Activated T-cell treated with anti-CD3 and anti-CD28 coated beads, Interleukin-2, amount 50 U/mL, for 4 hours (primary cell): ENCODE measurements around the gene MME. TPM values are rescaled to one million over a fixed set of nuclear protein-coding genes. Genes with fewer than 3 reads are reported as not detected.

Source experiments
- ATAC-seq, 2 donors: fragments of 200-7000 bp; cut with Tn5 transposase; one replicate each; pipeline ENCODE4 v1.10.0; 2021
- DNase-seq: peaks from one replicate; pipeline ENCODE4 v3.0.0-alpha.2; 2020
- H3K27me3 Mint-ChIP-seq: one replicate; pipeline ENCODE4 v1.8.0; 2021; ENCODE audit warnings: low read depth, mixed read lengths
- H3K36me3 Mint-ChIP-seq: one replicate; pipeline ENCODE4 v1.8.0; 2022; ENCODE audit warnings: mixed read lengths; ENCODE audit not compliant: insufficient read depth
- H3K4me1 Mint-ChIP-seq: one replicate; pipeline ENCODE4 v1.8.0; 2021; ENCODE audit warnings: low read depth, mixed read lengths
- H3K4me3 Mint-ChIP-seq: one replicate; pipeline ENCODE4 v1.8.0; 2021; ENCODE audit warnings: mild to moderate bottlenecking, moderate library complexity, mixed read lengths
- H3K9me3 Mint-ChIP-seq: one replicate; pipeline ENCODE4 v1.8.0; 2021; ENCODE audit warnings: mixed read lengths
- total RNA-seq, 3 donors: library from RNA; stranded (reverse); gene quantifications; one replicate each; pipeline ENCODE4 v1.2.1, GENCODE V29; 2021

MME gene
- total RNA-seq, 3 donors from 2014 or later = 0.11 TPM; not detected in 2

GRCh38 chr3:155147588-155147987 is 67.5 kb downstream of the MME start:
- H3K4me1 Mint-ChIP-seq = no peaks in the 10 kb centered on the region
- H3K36me3 Mint-ChIP-seq = no peaks in the 10 kb centered on the region
- ATAC-seq (no peak), DNase-seq (no peak)
- no peaks in the 10 kb centered on the region for H3K27me3 Mint-ChIP-seq
- no peaks in the 10 kb centered on the region for H3K9me3 Mint-ChIP-seq
- no peak overlapping the region for H3K4me3 Mint-ChIP-seq

- Mint-ChIP-seq H3K27me3 (no peaks in the 10 kb centered on the region), H3K4me3 (no peak overlapping the region)
Observed at GRCh38 chr3:155149494-155149893, 69.4 kb downstream of the MME start.

GRCh38 chr3:155153242-155154186 is 73.4 kb downstream of the MME start:
- no peak overlapping the region for H3K4me3 Mint-ChIP-seq
- no peak for DNase-seq
- no peaks in the 10 kb centered on the region for H3K9me3 Mint-ChIP-seq
- ATAC-seq = no peak
- no peaks in the 10 kb centered on the region for H3K4me1 Mint-ChIP-seq
- H3K27me3 Mint-ChIP-seq = no peaks in the 10 kb centered on the region
- no peaks in the 10 kb centered on the region for H3K36me3 Mint-ChIP-seq

More at GRCh38 chr3:155149494-155149893, 69.4 kb downstream of the MME start:
- no peaks in the 10 kb centered on the region for H3K36me3 Mint-ChIP-seq
- no peaks in the 10 kb centered on the region for H3K9me3 Mint-ChIP-seq
- H3K4me1 Mint-ChIP-seq = no peaks in the 10 kb centered on the region
- ATAC-seq (no peak), DNase-seq (no peak)

GRCh38 chr3:155154255-155154654 is 74.1 kb downstream of the MME start:
- H3K4me3 Mint-ChIP-seq = no peak overlapping the region
- H3K36me3 Mint-ChIP-seq = no peaks in the 10 kb centered on the region
- no peaks in the 10 kb centered on the region for H3K9me3 Mint-ChIP-seq
- H3K4me1 Mint-ChIP-seq = no peaks in the 10 kb centered on the region
- H3K27me3 Mint-ChIP-seq = no peaks in the 10 kb centered on the region
- DNase-seq = no peak
- ATAC-seq = no peak

- Mint-ChIP-seq H3K9me3 (no peaks in the 10 kb centered on the region), H3K27me3 (no peaks in the 10 kb centered on the region), H3K4me1 (no peaks in the 10 kb centered on the region), H3K36me3 (no peaks in the 10 kb centered on the region), H3K4me3 (no peak overlapping the region)
- no peak for DNase-seq
- ATAC-seq = no peak
Observed at GRCh38 chr3:155158346-155159037, 78.4 kb downstream of the MME start.

GRCh38 chr3:155159301-155159700 is 79.2 kb downstream of the MME start:
- H3K9me3 Mint-ChIP-seq = no peaks in the 10 kb centered on the region
- H3K36me3 Mint-ChIP-seq = no peaks in the 10 kb centered on the region
- H3K4me3 Mint-ChIP-seq = no peak overlapping the region
- no peaks in the 10 kb centered on the region for H3K27me3 Mint-ChIP-seq
- no peak for DNase-seq
- H3K4me1 Mint-ChIP-seq = no peaks in the 10 kb centered on the region
- no peak for ATAC-seq

GRCh38 chr3:155161640-155162292 is 81.6 kb downstream of the MME start:
- no peak overlapping the region for H3K4me3 Mint-ChIP-seq
- H3K36me3 Mint-ChIP-seq = no peaks in the 10 kb centered on the region

GRCh38 chr3:155164306-155164705 is 84.2 kb downstream of the MME start:
- no peak overlapping the region for H3K4me3 Mint-ChIP-seq
- no peaks in the 10 kb centered on the region for H3K4me1 Mint-ChIP-seq
- no peaks in the 10 kb centered on the region for H3K36me3 Mint-ChIP-seq
- no peaks in the 10 kb centered on the region for H3K9me3 Mint-ChIP-seq
- DNase-seq = no peak
- no peak for ATAC-seq
- H3K27me3 Mint-ChIP-seq = no peaks in the 10 kb centered on the region

More at GRCh38 chr3:155161640-155162292, 81.6 kb downstream of the MME start:
- DNase-seq (no peak), ATAC-seq (no peak)
- Mint-ChIP-seq H3K27me3 (no peaks in the 10 kb centered on the region), H3K9me3 (no peaks in the 10 kb centered on the region), H3K4me1 (no peaks in the 10 kb centered on the region)

- DNase-seq (no peak), ATAC-seq (no peak)
- H3K36me3 Mint-ChIP-seq = no peaks in the 10 kb centered on the region
- H3K4me3 Mint-ChIP-seq = no peak overlapping the region
- no peaks in the 10 kb centered on the region for H3K27me3 Mint-ChIP-seq
- no peaks in the 10 kb centered on the region for H3K9me3 Mint-ChIP-seq
- H3K4me1 Mint-ChIP-seq = no peaks in the 10 kb centered on the region
Observed at GRCh38 chr3:155166441-155166840, 86.3 kb downstream of the MME start.

GRCh38 chr3:155169197-155169596 is 89.1 kb downstream of the MME start:
- DNase-seq (no peak), ATAC-seq (no peak)
- no peak overlapping the region for H3K4me3 Mint-ChIP-seq
- no peaks in the 10 kb centered on the region for H3K27me3 Mint-ChIP-seq
- no peaks in the 10 kb centered on the region for H3K4me1 Mint-ChIP-seq
- no peaks in the 10 kb centered on the region for H3K9me3 Mint-ChIP-seq
- H3K36me3 Mint-ChIP-seq = no peaks in the 10 kb centered on the region

- no peak for DNase-seq
- Mint-ChIP-seq H3K9me3 (no peaks in the 10 kb centered on the region), H3K4me3 (no peak overlapping the region), H3K27me3 (no peaks in the 10 kb centered on the region), H3K36me3 (no peaks in the 10 kb centered on the region), H3K4me1 (no peaks in the 10 kb centered on the region)
- ATAC-seq = no peak
Observed at GRCh38 chr3:155173771-155174170, 93.7 kb downstream of the MME start.

- DNase-seq (no peak), ATAC-seq (no peak)
- Mint-ChIP-seq H3K27me3 (no peaks in the 10 kb centered on the region), H3K4me1 (no peaks in the 10 kb centered on the region), H3K36me3 (no peaks in the 10 kb centered on the region), H3K9me3 (no peaks in the 10 kb centered on the region), H3K4me3 (no peak overlapping the region)
Observed at GRCh38 chr3:155178810-155179436, 98.8 kb downstream of the MME start.

GRCh38 chr3:155179437-155179827 is 99.3 kb downstream of the MME start:
- H3K4me3 Mint-ChIP-seq = no peak overlapping the region
- H3K36me3 Mint-ChIP-seq = no peaks in the 10 kb centered on the region
- H3K4me1 Mint-ChIP-seq = no peaks in the 10 kb centered on the region
- DNase-seq (no peak), ATAC-seq (no peak)
- no peaks in the 10 kb centered on the region for H3K9me3 Mint-ChIP-seq
- H3K27me3 Mint-ChIP-seq = no peaks in the 10 kb centered on the region
